ENCODE results near the gene CYFIP1. TPM values are rescaled to one million over a fixed set of nuclear protein-coding genes. Genes with fewer than 3 reads are reported as not detected.

CYFIP1 gene
- polyA plus RNA-seq, 2 of the 4 experiments (the other 2 are of a cell fraction) = 68.2 to 69.4 TPM

GRCh38 chr15:22952796-22953579, 27.2 kb downstream of the CYFIP1 start:
- Histone ChIP-seq H3K4me1 (no peaks in the 10 kb centered on the region), H3K9me3 (no peaks in the 10 kb centered on the region), H3K4me3 (no peak overlapping the region), H3K27ac (no peak overlapping the region), H3K4me2 (no peak overlapping the region)
- TF ChIP-seq MAFK (IDR thresholded peaks at IDR 0.05; ENCODE audit: partially characterized antibody) = peak; percentile 32
- no peak for TF ChIP-seq JUNB (IDR thresholded peaks at IDR 0.05)
- POLR2A ChIA-PET = no interaction called here
- DNase-seq (ENCODE audit: low read depth in 1 of 2, low spot score in 1 of 2) (no peak), ATAC-seq (no peak), FAIRE-seq (no peak)
- WGBS (ENCODE audit: missing lambda C conversion rate) = 91% methylated on average over 21 of the region's 21 CpGs
- CTCF ChIA-PET = interaction anchor here (0.7 to 1.4 kb wide), 3 partner anchors 10 to 71 kb away, joined by 3 to 7 read pairs (median 3); no protein-coding TSS in a partner anchor

GRCh38 chr15:22951381-22952280, 28.5 kb downstream of the CYFIP1 start:
- DNase-seq (ENCODE audit: low read depth in 1 of 2, low spot score in 1 of 2) (no peak), FAIRE-seq (no peak), ATAC-seq (no peak)
- 91% methylated on average over 33 of the region's 39 CpGs for WGBS (ENCODE audit: missing lambda C conversion rate)
- CTCF ChIA-PET = interaction anchor here (1.4 kb wide), 1 partner anchor 9 kb away, joined by 7 read pairs; no protein-coding TSS in a partner anchor
- H3K4me1 ChIP-seq = no peaks in the 10 kb centered on the region
- H3K4me3 ChIP-seq = no peak overlapping the region
- TF ChIP-seq, protein P1, sequence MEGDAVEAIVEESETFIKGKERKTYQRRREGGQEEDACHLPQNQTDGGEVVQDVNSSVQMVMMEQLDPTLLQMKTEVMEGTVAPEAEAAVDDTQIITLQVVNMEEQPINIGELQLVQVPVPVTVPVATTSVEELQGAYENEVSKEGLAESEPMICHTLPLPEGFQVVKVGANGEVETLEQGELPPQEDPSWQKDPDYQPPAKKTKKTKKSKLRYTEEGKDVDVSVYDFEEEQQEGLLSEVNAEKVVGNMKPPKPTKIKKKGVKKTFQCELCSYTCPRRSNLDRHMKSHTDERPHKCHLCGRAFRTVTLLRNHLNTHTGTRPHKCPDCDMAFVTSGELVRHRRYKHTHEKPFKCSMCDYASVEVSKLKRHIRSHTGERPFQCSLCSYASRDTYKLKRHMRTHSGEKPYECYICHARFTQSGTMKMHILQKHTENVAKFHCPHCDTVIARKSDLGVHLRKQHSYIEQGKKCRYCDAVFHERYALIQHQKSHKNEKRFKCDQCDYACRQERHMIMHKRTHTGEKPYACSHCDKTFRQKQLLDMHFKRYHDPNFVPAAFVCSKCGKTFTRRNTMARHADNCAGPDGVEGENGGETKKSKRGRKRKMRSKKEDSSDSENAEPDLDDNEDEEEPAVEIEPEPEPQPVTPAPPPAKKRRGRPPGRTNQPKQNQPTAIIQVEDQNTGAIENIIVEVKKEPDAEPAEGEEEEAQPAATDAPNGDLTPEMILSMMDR (IDR thresholded peaks at IDR 0.05) = no peak
- TF ChIP-seq NPAS2 (CRISPR knock-in tag; IDR thresholded peaks at IDR 0.05; ENCODE audit: borderline replicate concordance) (no peak), JUNB (IDR thresholded peaks at IDR 0.05) (no peak), CBX8 (IDR thresholded peaks at IDR 0.05) (no peak), MAX (IDR thresholded peaks at IDR 0.05) (no peak), HOXB13 (CRISPR knock-in tag; IDR thresholded peaks at IDR 0.05; ENCODE audit: low read depth) (no peak), CBX2 (IDR thresholded peaks at IDR 0.05; ENCODE audit: borderline replicate concordance, low read depth) (no peak), HEYL (CRISPR knock-in tag; IDR thresholded peaks at IDR 0.05) (no peak), KDM1A (IDR thresholded peaks at IDR 0.05; ENCODE audit: low read depth) (no peak), TFCP2L1 (CRISPR knock-in tag; IDR thresholded peaks at IDR 0.05) (no peak), MAZ (IDR thresholded peaks at IDR 0.05; ENCODE audit: borderline replicate concordance, low read depth, low read length) (no peak), RAD21 (conservative IDR thresholded peaks at IDR 0.05 in 1 of 2, IDR thresholded peaks at IDR 0.05 in 1 of 2) (no peak), PBX3 (IDR thresholded peaks at IDR 0.05) (no peak), BCL3 (IDR thresholded peaks at IDR 0.05) (no peak), EP300 (IDR thresholded peaks at IDR 0.05) (no peak), ESRRA (IDR thresholded peaks at IDR 0.05; ENCODE audit: borderline replicate concordance, low read length) (no peak), RCOR1 (IDR thresholded peaks at IDR 0.05; ENCODE audit: low read depth, low read length) (no peak)
- TF ChIP-seq, protein P2, sequence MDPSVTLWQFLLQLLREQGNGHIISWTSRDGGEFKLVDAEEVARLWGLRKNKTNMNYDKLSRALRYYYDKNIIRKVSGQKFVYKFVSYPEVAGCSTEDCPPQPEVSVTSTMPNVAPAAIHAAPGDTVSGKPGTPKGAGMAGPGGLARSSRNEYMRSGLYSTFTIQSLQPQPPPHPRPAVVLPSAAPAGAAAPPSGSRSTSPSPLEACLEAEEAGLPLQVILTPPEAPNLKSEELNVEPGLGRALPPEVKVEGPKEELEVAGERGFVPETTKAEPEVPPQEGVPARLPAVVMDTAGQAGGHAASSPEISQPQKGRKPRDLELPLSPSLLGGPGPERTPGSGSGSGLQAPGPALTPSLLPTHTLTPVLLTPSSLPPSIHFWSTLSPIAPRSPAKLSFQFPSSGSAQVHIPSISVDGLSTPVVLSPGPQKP (IDR thresholded peaks at IDR 0.05; ENCODE audit: low read depth, low read length) = no peak
- no peak overlapping the region for H3K4me2 ChIP-seq
- POLR2A ChIA-PET = no interaction called here
- peak overlapping the region in 1 of 2 experiments; percentile 28; a peak in 1 of 6 replicates for H3K27ac ChIP-seq
- H3K9me3 ChIP-seq = no peaks in the 10 kb centered on the region
